GM19467 (cell line): ENCODE results near the gene ARMC3.
"Not testable (repeated sequence)": the region's sequence is repeated elsewhere in the genome, so short reads cannot be mapped to it uniquely, and the experiment has no call there.

ENCODE experiments used
- ATAC-seq: cut with Tn5 transposase; IDR thresholded peaks from one replicate; pipeline ENCODE4 v1.9.1; 2021; ENCODE audit warnings: mild to moderate bottlenecking, moderate library complexity; ENCODE audit not compliant: unreplicated experiment

The ARMC3 gene

DNA sequence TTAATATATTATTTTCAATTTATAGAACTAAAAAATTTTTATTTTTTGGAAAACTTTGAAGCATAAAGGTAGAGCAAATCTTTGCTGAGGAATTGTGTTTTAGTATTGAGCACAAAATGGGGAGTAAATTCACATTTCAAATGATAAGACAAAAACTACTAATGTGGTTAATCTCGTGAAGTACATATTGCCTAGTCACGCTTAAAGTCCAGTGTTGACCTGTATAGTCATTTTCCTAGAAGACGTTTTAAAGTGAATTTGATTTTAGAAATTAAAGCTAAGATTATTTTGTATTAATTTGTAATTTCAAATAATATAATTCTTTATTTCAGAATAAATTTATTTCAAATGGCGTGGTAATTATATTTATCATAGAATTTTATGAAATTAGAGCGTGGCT is 110.3 kb downstream of the ARMC3 start:
- ATAC-seq: no peak

- ATAC-seq: no peak
Measured at GRCh38 chr10:23040002-23040401, 112.1 kb downstream of the ARMC3 start.

GRCh38 chr10:23046027-23046426 is 118.2 kb downstream of the ARMC3 start:
- no peak for ATAC-seq

- no peak for ATAC-seq
Measured at GRCh38 chr10:23047201-23048050, 119.6 kb downstream of the ARMC3 start.

- ATAC-seq: no peak
Measured at GRCh38 chr10:23048191-23048590, 120.3 kb downstream of the ARMC3 start.

- no peak for ATAC-seq
Measured at GRCh38 chr10:23051278-23051677, 123.4 kb downstream of the ARMC3 start.

GRCh38 chr10:23051855-23052331 is 124.0 kb downstream of the ARMC3 start:
- no peak for ATAC-seq

- no peak for ATAC-seq
Measured at GRCh38 chr10:23053036-23053435, 125.2 kb downstream of the ARMC3 start.

GRCh38 chr10:23055424-23056185 is 127.8 kb downstream of the ARMC3 start:
- no peak for ATAC-seq

DNA sequence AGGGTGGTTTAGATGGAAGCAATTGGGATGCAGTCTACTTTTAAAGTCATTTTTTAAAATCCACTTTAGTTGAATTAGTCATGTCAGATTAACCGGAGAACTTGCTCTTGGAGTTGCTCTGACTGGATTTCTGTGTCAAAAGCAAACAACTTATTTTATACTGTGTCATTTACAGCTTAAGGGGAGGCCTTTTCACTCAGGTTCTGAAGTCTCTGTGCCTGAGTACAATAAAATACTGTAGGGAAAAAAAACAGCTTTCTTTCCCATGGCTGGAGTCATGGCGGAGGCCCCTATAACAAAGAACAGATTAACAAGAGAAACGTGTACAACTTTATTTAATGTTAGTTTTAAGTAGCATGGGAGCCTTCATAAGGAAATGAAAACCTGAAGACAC is 128.3 kb downstream of the ARMC3 start:
- ATAC-seq: no peak

DNA sequence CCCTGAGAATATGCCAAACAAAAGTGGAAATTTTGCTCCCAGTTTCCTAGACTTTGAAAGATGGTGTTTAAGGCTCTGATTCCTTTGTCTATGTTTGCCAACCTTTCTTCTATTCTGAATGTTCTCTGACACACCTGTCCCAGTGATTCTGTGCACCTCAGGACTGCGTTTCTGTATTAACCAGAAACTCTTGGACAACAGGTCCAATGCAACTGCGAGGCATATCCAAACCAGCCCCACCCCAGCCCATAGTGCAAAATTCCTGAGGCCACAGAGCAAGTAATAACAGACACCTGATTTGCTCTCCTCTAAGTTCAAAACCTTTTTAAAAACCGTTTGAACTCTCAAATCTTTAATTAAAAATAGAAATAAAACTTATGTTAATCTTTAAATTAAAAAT is 130.5 kb downstream of the ARMC3 start:
- ATAC-seq: no peak

- no peak for ATAC-seq
Measured at GRCh38 chr10:23060918-23061317, 133.1 kb downstream of the ARMC3 start.

DNA sequence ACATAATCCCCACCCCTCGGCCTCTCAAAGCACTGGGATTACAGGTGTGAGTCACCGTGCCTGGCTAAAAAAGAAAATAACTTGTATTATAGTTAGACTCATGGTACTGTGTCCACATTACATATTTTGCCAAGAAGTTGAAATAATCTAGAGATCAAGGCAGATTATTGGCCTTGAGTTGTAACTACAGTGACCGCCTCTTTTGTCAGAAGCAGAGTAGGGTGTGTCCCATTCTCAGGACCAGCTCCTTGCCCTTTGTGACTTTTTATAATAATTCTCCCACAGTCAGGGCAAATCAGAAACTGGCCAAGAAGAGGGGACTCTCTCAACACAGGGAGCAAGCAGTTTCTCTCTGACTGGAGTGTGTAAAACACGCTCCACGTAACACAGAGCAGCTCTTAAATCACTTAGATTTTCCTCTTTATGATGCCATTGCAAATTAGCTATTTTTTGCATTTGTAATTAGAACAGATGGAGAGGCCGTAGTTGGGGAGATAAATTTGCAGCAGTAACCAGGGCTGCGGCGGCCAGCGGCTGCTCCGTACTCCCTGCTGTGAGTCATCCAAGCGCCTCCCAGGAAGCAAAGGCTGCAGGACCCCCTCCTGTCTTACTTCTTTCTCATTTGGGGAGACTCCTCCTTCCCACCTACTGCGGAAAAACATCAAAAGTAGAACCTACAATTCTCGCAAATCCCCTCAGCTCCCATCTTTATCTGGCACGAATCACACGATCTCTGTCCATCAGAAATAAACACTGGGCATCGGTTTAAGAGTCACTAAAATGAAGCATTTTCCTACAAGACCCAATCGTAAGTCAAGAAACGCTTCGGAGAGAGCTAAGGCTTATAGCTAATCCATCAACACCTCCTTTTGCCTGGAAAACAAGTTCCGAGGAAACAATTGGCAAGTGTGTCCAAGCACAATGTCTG is 135.5 kb downstream of the ARMC3 start:
- no peak for ATAC-seq

DNA sequence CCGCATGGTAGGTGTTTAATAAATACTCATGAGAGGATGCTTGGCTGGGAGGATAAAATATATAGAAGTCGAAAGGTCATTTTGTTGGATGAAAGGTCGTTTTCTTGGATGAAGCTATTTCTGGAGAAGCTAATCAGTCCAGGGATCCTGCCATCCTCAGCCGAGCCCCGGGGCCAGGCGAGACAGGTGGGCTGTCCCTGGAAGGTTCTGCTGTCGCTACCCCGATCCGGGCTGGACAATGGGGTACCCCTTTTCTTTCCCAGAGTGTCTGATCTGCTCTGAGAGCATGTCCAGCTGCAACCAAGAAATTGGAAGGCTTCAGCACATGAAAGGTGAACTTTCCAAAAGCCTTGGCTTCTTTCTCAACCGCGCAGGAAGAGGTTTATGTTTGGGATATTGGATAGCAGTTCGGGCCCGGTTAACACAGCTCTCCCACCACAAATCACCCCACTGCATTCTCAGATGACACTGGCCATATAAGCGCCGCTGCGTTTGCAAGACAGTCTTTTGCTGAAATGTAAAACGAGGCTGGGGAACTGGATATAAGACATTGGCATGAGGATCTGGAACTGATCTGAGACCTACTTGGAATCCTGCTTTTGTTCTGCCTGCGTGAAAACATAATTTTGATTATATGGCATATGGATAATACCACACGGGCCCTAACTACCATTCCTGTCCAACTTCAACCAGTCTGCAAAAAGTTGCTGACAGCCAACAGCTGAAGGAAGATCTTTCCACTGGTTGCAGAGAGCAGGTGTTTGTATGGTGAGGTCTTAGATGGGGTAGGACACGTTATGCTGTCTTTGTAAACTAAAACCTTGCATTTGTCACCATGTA is 136.3 kb downstream of the ARMC3 start:
- ATAC-seq: no peak

GRCh38 chr10:23064813-23065114 is 136.9 kb downstream of the ARMC3 start:
- not testable (repeated sequence) for ATAC-seq

DNA sequence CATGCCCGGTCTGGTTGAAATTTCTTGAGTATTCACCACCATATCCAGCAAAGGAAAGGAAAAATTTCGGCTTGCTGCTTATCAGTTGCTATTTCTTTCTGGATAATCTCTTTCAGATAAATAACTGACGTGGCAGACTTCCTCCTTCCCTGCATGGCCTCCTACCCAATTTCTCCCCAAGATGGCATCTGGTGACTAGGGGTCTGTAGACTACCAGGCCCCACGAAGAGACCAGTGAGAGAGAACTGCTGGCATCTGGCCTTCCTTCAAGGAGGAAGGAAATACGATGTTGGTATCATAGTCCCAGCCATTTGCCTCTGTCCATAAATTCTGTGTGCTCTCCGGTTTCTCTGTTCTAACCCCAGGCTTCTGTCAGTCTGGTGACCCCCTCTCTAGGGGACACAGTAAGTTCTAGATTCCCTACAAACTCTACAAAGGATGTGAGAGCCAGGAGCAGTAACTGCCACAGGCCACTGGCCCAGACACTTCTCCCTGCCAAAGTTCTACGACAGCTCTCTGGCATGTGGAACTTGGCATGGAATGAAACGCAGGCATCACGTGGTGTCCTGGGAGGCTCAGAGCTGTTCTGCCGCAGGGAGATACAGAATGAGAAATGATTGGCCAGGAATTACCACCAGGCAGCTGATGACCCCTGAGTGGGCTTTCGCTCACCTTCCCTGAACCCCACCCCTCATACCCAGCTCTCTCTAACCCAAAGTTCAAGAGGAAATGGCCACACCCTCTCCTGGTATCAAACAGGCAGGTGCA is 137.5 kb downstream of the ARMC3 start:
- no peak for ATAC-seq

- ATAC-seq: no peak
Measured at GRCh38 chr10:23067337-23067736, 139.5 kb downstream of the ARMC3 start.

DNA sequence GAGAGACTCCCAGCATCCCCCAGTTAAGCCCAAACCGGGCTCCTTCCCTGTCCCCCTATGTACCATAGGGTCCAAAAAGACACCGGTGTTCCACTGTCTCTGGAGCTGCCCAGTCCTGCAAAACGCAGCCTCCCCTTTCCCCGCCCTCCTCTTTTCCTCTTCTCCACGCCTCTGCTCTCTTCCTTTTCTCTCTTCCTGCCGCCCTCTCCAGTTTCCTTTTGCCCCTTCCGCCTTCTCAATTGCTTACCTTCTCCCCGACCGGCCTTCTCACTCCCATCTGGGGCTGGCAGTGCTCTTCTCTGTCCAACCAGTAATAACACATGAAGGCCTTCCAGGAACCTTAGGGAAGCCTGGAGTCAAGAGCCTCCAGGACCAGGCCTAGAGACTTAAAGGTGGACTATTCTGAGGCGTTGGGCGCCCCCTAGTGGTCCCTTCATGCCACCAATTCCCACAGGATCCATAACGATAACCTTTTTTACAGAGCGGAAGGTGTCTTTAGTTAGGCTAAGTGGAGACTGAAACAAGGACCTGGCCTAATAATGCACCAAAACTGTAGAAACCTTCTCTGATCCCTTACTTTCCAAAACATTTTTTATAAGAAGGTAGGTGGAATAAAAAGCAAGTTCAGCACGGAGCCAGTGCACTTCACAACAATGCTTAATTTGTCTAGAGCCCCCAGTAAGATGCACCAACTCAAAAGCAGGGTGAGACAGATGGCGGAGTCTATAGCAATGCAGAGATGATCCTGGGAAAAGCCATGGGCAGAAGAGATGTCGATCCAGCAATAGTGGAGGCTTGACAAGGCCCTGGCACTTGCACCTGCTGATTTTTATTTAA is 140.3 kb downstream of the ARMC3 start:
- peak; percentile 65 for ATAC-seq
